ENCODE data around the gene SORBS2.
"Not testable (repeated sequence)": the region's sequence is repeated elsewhere in the genome, so short reads cannot be mapped to it uniquely, and the experiment has no call there.

SORBS2 gene

GRCh38 chr4:185708348-185708747, 103.6 kb downstream of the SORBS2 start:
- DNase-seq, result no peak

DNA sequence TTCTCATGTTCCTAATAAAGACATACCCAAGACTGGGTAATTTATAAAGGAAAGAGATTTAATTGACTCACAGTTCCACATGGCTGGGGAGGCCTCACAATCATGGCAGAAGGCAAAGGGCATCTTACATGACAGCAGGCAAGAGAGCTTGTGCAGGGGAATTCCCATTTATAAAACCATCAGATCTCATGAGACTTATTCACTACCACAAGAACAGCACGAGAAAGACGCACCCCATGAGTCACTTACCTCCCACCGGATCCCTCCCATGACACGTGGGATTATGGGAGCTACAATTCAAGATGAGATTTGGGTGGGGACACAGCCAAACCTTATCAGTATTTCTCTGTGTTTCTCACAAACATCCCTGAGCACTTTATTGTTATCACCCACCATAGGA, 104.4 kb downstream of the SORBS2 start:
- not testable (repeated sequence) for DNase-seq

- DNase-seq, result no peak
Measured at GRCh38 chr4:185702147-185702663, 109.8 kb downstream of the SORBS2 start.

- no peak for DNase-seq
Measured at GRCh38 chr4:185700630-185701029, 111.4 kb downstream of the SORBS2 start.

DNA sequence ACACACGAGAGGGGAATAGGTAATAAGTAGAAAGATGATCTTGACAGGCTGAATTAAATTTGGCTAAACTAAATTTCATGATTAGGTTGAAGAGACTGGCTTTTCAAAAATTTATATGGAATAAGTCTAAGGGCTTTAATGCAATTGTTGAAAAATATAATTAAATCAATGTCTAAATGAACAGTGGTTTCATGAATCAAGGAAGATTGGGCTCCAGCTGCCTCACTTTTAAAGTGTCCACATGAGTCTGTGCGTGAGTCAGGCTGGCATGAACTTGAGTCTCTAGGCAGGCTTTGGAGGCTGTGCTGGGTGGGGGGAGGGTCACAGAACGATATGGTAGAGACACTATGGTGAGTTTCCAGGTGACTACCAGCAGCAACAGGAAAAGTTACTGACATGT, 111.9 kb downstream of the SORBS2 start:
- DNase-seq, result no peak

- DNase-seq, result no peak
Measured at GRCh38 chr4:185697488-185697887, 114.5 kb downstream of the SORBS2 start.

GRCh38 chr4:185695743-185696142, 116.3 kb downstream of the SORBS2 start:
- no peak for DNase-seq

- no peak for DNase-seq
Measured at GRCh38 chr4:185693548-185694215, 118.3 kb downstream of the SORBS2 start.

DNA sequence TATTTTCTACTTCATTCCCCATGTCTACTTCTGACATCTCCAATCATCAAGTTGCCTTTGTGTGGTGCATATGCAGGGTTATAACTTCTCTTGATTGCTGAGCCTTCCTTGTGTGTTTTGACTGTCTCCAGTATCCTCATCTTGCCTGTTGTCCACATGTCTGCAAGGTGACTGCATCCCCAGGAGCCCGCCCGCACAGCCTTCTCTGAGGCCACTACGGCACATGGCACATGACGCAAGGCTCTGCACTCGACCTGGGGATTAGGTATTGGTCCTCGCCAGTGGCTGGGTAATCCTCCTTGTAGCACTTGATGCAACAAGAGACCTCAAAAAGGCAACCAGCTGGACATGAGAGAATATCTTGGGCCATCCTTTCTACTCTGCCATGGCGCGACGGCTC, 122.6 kb downstream of the SORBS2 start:
- no peak for DNase-seq

- DNase-seq, result no peak
Measured at GRCh38 chr4:185685804-185686203, 126.2 kb downstream of the SORBS2 start.

- DNase-seq, result no peak
Measured at GRCh38 chr4:185683896-185684295, 128.1 kb downstream of the SORBS2 start.

DNA sequence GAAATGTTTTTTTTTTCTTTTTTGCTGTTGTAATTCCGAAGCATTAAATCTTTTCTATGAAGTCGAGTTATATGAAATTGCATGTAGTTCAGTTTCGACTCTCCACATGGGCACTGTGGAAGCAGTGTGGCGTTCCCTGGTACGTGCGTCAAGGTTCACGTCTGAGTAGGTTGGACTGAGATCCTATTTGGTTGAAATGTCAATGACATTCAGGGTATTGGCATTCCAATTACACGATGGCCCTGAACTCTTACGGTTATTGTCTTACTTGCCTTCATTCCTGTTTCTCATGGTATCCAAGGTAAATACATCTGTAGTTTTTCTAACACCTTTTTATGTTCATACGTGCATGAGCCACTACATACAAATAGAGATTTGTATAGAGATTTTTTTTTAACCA, 128.8 kb downstream of the SORBS2 start:
- no peak for DNase-seq

DNA sequence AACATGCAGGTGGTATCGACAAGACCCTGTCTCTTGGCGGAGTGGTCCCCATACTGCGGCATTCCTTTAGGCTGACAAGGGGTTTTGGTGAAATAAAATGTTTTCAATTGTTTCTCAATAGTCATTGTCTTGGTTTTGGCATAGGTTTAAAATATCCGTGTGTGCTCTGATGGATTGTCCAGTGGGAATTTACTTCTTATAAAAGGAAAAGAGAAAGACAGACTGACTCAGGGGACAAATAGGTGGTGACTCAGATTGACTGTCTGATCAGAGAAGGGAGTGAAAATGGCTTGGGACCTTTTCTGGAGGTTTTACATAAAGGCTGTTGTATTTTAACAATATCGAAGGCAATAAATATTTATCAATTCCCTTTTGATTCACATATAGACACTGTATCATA, 129.8 kb downstream of the SORBS2 start:
- DNase-seq, result no peak

DNA sequence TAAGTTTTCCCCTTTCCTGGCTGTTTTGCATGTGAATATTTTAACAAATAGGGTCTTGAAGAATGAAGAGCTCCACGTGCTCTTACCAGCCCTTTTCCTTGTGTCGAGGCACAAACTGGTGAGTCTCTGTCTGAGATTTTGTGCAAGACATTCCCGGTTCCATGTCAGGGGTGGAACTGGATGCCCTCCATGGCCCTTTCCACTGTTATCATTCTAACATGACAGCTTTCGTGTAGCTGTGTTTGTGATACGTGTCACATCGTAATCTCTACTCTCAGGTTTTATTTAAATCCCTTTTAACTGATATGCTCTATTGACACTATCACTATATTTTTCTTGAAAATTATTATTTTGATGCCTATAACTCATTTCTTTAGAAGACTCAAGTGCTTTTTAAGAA, 130.4 kb downstream of the SORBS2 start:
- no peak for DNase-seq

DNA sequence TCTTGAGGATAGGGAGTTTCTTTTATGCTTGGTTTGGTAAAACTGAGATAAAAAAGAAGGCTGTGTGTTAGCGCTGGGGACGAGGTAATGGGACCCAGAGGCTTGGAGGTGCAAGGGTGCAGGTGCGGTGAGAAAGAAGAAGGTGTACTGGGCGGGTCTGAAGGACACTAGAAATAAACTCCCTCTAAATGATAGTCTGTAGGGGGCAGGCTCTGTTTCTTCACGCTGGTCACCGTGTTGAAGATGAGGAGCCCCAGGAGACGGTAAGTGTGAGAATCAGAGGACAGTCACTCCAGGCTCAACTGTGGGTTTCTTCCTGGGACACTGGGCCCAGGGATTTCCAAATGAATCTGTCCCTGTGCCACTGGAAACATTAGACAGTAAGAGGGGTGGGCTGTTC, 131.4 kb downstream of the SORBS2 start:
- DNase-seq, result no peak

- DNase-seq, result no peak
Measured at GRCh38 chr4:185679523-185679922, 132.5 kb downstream of the SORBS2 start.

- DNase-seq, result no peak
Measured at GRCh38 chr4:185677637-185678314, 134.2 kb downstream of the SORBS2 start.

DNA sequence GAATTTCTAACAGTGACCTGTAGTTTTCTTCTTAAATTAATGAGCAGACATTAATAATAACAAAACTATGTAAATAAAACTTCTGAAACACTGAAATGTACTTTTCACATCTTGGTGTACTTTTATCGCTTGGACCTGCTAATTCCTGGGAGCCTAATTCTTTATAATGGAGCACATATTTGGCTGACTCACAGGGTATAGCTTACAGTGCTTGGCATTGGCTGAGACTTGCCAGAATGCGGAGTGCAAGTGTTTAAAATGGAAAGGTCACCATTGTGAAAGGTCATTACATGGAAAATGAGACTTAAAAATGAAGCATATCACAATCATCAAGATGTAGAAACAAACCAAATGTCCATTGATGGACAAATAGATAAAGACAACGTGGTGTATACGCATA, 139.4 kb downstream of the SORBS2 start:
- no peak for DNase-seq

- no peak for DNase-seq
Measured at GRCh38 chr4:185672151-185672550, 139.8 kb downstream of the SORBS2 start.

DNA sequence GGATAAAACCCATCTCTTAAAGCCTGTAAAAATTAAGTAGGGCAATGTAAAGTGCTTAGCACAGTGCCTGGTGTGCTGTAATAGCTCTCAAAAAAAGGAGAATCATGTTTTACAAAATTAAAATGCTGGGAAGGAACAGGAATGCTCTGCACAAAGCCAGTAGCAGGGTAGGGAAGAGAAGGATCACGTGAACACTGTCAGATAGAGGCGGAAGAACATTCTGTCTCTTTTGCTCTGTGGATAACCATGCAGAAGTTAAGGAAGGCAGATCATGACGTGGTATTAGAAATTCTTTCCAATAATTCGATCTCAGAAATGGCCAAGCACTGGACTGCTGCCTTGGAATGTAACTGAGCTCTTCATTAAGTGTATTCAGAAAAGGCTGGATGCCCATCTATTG, 140.5 kb downstream of the SORBS2 start:
- no peak for DNase-seq

- no peak for DNase-seq
Measured at GRCh38 chr4:185671066-185671465, 140.9 kb downstream of the SORBS2 start.

DNA sequence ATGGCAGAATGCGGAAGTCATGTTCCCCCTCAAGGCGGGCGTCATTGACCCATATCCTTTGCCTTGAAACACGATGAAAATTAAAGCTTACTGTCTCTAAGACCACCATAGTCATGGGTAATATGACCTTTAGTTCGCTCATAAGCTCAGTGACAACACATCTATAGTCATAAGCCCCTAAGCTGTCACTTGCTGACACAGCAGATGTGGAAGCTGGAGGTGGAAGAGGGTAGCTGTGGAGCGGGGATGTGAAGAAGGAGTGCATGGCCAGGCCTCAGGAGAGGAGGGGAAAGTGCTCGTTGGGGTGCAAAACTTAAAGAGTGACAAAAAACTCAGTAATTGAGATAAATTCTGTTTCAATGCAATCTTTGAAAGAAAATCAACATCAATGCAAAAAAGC, 142.7 kb downstream of the SORBS2 start:
- DNase-seq, result no peak

DNA sequence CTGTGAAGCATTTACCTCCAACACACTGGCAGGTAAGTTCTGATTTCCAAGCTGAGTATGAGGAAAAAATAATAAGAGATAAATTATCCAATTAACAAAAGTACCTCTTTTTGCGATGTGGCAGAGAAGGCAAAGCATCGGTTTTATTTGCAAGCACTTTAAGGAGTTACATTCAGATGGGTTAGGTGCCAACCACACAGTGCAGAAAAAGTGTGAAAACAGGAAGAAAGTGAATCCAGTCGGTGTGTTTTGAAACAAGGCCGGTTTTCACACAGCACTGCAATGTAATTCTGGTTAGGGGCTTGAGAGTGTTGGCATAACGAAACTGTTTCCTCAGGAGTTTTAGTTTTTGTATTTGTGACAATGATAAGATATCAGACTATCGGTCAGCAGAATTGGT, 145.8 kb downstream of the SORBS2 start:
- DNase-seq, result no peak

- no peak for DNase-seq
Measured at GRCh38 chr4:185665655-185666054, 146.3 kb downstream of the SORBS2 start.

DNA sequence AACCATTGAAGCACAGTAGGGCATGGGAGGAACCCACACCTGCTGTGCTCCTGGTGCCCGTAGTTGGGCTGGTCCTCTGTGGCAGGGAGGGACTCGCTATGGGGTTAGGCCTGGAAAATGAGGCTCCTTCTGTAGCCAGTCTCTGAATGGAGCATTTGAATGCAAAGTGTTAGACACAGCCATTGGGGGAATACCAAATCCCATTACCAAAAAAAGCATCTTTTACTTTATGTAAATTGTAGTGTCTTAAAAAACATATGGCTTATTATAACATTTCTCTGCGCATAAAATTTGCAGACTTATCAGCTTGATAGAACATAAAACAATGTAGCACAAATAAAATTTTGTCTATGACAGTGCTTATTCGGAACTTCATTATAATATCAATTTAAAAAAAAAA, 147.5 kb downstream of the SORBS2 start:
- no peak for DNase-seq

Measured in SHP77 treated with DMSO at 0.1 percent for 48 hours (cell line).